Activated T-cell treated with anti-CD3 and anti-CD28 coated beads for 24 hours (primary cell): Measurements from ENCODE around the gene GRIN3A.

Source experiments
- DNase-seq: peaks from one replicate; pipeline ENCODE4 v3.0.0-alpha.2; 2020; ENCODE audit warnings: low read depth

Gene GRIN3A

DNA sequence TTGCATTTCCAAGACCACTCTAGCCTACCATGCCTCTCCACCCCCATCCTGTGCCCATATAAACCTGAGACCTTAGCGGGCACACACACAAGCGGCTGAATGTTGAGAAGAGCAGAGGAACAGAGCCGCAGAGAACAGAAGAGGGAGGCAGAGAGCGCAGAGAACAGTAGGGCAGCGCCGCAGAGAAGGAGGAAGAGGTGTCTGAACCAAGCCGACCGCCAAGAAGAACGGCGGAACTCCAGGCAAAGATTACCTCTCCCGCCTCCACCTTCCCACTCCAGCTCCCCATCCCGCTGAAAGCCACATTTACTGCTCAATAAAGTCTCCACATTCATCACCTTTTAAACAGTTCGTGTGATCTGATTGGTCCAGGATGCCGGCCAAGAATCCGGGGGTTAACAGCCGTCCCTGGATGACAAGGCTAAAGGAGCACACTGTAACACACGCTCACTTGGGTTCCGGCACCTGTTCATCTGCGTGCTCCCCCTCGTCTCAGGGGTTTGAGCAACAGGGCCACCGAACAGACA, 33.2 kb downstream of the GRIN3A start:
- peak; percentile 9 for DNase-seq

DNA sequence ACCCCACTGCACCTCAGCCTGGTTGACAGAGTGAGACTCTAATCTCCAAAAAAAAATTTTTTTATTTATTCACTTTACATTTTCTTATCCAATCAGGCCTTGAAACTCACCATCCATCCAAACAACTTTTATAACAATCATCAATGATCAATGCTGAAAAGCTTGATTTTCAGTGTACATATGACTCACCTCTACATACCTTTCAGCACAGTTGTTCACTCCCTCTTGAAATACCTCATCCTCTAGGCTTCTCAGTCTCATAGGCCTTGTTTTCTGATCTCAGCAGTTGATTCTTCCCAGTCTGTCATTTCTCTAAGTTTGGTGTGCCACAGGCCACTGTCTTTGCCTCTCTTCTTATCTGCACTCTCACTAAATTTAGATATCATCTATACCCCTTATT, 36.2 kb downstream of the GRIN3A start:
- no peak for DNase-seq

DNA sequence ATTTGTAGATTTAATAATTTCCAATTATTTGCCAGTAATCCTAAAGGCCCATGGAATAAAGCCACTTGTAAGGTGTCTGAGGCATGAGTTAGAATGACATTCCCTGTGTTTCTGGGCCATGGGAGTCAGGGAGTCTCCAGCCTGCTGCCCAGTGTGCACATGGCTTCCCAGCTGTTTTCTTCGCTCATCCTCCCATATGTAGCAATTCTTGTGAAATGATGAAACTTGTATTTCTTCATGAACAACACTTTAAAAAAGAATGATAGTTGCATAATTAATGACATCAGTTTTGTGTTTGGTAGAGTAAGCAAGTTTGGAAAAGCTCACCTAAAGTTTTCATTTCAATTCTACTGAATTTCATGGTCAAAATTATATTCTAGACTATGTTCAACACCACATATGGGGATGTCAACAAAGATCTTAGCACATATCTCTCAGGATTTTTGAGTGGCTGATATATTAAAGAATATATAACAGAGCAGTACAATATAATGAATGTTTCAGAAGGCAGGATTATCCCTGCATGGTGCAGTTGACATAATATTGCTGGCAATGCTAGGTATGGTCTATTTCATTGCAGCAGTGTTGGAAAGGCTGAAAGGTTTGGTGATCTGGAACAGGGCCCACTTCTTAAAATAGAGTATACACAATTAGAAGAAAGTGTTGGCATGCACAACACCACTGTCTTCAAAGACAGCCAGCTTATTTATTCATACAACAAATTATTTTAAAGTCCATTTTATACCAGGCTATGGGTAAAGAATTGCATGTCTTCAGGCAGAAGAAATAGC, 44.7 kb downstream of the GRIN3A start:
- DNase-seq = no peak

DNA sequence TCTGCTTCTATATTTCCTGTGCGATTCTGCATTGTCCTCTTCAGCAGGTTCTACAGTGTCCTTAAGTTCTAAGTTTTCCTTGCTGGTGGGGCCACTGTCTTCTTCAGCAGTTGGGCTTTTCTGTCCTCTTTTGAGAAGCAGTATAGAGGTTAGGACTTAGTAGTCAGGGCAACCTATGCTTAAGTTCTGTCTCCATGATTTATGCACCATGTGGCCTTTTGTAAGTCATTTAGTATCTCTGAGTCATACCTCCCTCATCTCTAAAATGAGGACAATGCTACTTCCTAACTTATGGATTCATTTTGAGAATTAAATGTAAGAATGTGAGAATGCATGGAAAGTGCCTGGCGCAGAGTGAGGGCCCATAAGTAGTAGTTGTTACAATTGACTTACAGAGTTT, 46.8 kb downstream of the GRIN3A start:
- DNase-seq = no peak

DNA sequence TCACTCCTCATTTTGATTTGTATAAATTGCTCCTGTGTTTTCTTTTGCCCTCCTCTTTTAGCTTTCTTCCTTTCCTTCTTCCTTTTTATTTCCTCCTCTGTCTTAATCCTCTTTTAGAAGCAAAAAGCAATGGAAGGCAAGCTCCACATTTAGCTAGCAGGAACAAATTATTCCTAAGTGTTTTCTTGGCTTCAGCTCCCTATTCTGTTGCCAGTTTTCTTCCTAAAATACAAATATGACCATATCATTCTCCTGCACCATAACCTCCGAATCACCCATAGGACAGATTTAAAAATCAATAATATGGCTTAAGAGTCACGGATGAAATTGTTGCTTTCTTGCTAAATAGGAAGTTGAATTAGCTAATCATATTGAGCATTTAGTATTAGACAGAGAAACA, 49.4 kb downstream of the GRIN3A start:
- no peak for DNase-seq

DNA sequence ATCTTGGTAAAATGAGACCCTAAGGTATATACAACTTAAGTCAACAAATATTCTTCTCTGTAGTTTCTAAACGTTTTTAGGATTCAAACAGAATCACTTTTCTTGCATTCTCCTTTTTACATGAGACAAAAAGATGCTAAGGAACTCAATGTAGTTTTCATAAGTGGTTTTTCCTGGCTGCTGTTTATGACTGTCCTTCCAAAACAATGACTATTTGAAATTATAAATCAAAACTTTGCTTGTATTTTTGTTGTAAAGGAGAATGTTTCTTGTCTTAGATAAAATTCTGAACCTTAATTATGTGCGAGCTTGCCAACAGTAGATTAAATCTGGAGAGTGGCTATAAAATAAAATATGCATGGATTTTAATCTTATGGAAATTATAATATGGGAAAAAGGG, 53.8 kb downstream of the GRIN3A start:
- DNase-seq = no peak

DNA sequence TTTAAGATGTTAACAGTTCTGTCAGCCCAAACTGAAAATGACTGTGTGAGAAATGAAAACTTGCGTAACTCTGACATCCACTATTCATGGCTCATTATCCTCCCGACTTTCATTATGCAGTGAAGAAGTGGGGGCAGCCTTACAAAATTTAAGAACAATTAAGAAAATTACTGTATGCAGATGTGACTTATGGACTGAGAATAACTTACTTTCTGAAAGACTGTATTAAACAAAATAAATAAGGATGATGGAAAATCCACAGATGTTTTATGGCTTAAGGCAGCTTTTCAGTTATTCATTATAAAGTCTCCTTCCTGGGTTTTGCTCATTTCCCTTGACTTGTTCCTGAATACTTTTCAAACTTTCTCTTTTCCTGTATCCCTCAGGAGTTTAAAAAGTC, 55.2 kb downstream of the GRIN3A start:
- no peak for DNase-seq

DNA sequence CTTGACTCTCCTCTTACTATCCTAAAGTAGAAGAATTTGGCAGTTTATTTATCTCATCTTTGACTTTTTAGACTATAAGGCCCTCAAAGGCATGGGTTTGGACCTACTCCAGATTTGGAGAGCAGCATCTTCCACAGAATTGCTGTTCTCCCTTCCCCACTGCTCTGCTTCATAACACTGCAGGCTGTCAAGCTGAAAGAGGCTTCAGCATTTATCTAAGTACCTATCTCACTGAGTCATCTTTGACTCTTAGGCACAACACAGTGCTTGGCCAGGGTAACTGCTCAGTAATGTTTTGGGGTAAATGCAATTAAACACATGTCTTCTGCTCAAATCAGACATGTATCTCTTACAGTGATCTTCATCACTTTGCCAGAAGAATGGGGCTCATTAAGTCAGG, 60.6 kb downstream of the GRIN3A start:
- DNase-seq = no peak

DNA sequence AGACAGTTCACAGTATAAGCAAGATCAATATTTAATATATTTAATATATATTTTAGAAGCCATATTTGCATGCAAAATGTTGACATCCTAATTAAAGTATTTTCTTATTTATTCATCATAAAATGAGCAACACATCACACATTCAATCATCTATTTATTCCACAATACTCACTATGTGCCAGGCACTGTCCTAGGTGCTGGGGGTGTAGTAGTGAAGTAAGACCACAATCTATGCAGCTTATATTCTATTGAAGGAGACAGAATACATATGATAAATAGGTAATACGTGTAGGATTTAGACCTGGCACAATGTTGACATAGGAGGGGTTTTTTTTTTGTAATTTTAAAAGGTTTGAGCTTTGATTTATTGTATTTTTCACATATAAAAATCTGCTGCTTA, 63.1 kb downstream of the GRIN3A start:
- no peak for DNase-seq

DNA sequence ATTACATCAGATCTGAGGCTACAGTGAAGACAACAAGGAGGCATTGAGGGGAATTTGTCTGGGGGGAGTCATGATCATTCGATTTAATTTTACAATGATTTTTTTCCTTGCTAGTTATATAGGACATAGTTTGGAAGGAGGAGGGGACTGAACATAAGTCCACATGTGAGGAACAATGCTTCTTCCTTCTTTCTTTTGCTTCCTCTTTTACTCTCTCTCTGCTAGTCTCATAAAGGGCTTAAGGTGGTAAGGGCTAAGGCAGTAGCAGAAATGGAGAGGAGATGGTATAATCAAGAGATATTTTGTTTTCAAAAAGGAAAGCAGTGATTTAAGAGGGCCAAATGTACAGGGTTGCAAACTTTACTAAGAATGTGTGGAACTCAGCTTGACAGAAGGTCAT, 64.3 kb downstream of the GRIN3A start:
- no peak for DNase-seq

DNA sequence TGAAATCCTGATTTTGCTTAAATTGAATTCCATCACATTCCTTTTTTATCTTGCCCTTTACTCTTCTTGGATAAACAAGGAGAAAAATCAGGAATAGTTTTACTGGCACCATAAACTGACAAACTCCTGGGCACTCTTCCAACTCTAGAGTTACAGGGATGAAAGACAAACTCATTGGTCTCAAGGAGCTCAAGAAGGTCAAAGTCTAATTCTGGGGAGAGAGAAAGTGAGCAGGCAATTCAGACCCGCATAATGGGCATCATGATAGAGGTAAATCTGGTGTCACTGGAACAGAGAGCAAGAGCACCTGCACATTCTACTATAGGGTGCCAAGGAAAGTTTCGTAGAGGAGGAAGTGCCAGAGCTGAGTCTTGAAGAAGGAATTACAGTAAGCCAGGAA, 64.8 kb downstream of the GRIN3A start:
- no peak for DNase-seq

DNA sequence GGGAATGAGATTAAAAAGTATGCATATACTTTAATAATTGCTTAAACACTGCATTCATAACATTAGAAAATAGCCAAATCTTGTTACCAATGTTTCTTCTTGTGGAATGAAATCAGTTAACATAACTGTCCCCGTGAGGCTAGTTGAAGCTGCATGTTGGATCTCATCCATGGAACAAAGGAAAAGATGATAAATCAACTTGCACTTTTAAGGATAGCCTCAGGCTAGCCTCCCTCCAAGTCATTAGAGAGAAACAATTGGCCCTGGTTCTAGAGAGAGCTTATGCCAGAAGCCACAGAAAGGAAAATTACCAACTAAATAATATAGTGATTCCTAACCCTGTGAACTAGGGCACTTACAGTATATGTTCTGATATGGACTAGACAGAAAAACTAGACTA, 66.9 kb downstream of the GRIN3A start:
- DNase-seq = no peak

DNA sequence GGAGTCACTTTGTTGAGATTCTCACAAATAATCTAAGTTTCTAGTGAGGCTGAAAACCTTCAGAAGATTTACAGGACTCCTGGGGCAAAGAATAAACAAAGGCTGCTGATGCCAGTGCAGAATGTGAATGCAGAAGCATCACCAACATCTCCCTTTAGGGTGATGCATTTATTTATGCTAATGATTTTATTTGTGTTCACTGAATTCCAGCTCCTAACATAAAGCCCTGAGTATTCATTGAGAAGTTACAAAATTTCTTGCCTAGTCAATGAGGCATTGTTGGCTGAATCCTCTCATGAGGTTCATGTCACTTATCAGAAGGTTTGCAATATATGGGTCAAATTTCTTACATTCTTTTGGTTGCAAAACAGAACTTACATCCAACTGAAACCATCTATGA, 70.0 kb downstream of the GRIN3A start:
- no peak for DNase-seq

DNA sequence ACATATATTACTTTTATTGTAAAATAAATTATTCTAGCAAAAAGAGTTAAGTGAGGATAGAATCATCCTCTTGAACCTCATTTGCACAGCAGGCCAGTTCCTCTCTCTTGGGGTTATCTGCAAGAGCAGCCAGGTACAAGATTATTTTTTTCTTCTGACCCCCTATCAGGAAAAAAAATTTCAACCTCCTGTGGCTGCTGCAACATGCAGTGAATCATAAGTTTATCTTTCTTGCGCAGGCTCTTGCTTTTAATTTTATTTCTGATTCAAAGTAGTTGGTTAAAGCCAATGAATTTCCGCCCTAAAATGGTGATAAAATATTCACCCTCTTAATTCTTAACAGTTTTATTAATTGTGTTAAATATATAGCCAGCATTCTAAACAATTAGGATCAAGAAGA, 74.0 kb downstream of the GRIN3A start:
- DNase-seq = no peak

DNA sequence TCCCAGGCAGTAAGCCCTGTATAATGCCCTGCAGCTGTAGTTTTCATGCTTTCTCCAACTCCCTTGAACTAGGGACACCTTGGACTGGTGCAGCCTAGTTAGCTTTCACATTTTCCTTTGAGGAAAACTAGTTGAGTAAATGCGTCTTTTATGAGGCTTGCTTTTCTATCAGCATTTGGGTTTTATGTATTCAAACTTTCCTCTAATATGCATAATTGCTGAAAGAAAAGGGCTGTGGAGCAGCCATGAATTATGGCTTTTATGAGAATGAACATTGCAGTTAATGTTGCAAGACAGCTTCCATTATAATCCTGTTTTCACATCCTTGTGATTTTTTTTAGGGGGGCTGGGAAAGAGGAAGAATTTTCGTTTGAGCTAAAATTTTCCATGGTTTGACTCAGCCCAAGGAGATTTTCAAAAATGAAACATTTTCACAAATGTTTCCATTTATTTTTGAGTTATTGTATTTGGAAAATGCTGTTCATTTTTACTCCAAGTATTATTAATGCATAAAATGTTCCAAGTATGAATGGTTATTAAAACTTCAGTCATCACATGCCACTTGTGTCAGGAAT, 85.8 kb downstream of the GRIN3A start:
- no peak for DNase-seq

DNA sequence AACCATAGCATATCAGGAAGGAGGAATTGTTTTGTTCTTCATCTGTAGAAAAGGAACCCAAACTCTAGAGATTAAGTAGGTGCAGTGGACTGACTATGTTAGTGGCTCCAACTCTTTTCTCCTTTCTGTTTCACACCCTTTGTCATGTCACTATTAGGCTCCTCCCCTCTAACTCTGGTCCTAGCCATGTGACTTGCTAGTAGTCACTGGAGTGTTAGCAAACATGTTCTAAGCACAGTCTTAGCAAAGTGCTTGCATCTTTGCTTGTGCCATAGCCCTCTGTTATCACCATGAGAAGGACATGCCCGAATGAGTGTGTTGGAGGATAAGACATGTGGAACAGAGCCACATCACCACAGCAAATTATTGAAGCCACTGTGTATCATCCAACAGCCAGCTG, 88.3 kb downstream of the GRIN3A start:
- no peak for DNase-seq

DNA sequence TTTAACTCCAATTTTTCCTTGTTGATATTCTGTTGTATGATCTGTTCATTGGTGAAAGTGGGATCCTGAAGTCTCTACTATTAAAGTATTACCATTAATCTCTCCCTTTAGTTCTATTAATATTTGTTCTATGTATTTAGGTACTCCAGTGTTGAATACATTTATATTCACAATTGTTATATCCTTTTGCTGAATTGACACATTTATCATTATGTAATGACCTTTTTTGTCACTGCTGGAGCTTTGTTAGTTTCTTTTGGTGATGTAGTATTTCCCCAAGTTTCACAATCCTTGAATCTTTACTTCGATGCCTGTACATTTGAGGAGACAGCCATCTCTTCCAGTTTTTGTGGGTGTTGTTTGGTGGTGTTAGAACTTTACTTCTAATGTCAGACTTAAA, 90.0 kb downstream of the GRIN3A start:
- DNase-seq = no peak

DNA sequence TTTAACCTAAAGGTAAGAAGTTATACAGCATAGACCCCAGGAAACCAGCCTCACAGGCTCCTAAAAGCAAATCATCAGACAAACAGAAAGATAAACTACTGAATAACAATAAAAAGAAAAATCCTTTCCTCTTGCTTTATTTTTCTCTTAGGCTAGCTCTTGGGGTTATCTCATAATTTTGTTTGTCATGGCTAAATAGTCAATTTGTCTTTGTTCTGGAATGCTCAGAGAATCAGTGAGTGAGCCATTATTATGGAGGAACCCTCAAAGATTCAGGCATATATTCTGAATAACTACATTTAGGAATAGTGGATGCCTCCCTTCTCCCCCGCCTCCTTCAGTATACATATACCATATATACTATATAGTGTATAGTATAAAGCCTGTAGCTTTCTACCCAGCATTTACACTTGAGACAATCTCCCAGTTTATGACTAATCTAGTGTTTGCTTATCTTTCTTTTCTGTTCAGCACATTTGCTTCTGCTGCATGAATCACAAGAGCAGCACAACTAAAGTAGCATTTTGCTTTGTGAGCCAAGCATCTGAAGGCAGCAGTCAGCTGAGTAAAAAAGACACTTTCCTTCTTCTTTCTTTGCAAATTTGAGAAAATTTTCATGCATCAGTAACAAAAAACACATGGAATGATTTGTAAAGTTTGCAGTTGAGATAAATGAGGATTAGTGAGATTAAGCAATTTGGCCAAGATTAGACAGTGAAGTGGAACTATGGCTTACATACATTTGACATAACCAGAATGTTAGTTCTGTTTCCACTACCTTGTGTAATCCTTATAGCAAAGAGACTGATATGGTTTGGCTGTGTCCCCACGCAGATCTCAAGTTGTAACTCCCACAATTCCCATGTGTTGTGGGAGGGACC, 98.4 kb downstream of the GRIN3A start:
- no peak for DNase-seq

DNA sequence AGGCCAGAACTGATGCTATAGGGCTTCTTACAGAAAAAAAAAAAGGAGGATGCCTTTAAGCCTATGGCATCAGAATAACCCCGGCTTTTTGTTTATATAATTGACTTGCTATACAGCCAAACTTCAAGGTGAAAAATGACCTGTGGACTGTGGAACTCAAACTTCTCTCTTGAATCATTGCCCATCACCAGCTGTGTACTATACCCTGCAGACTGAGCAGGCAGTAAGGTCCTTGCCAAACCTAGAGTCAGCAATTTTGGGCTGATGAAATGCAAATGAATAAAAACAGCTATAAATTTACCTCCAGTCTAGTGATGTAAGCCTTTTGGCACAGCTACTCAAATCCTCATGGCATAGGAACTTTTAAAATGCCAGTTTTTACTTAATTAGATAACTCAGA, 99.1 kb downstream of the GRIN3A start:
- no peak for DNase-seq

DNA sequence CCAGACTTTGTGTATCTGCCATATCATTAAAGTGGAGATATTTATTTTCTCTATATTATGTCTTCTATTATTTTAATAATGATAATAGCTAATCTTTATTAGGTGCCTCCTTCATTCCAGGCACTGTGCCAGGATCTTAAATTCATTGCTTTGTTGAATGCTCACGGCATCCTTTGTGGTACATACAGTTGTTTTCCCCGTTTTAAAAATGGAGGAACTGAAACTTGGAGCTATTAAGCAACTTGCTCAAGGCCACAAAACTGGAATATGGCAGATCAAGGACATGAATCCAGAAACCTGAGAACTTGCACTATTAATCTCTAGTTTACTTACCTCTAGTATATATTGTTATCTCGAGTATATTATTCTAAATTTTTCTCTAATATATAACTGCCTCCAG, 102.2 kb downstream of the GRIN3A start:
- DNase-seq = no peak

DNA sequence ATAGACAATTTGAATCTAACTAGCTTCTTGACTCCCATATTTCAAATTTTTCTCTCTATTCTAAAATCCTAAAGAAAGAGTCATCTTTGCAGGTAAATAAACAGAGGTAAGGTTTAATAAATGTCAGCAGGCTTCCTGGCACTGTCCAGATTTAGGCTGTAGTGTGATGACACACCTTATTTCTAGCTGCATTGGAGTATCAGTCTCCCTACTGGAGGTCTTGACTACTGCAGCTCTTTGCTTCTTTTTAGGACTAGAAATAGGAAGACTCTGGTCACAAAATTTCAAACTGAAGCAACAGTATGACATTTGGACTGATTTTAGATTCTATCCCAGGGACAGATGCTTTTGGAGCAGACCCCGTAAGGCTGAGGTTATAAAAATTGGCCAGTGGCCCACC, 103.0 kb downstream of the GRIN3A start:
- DNase-seq = no peak

DNA sequence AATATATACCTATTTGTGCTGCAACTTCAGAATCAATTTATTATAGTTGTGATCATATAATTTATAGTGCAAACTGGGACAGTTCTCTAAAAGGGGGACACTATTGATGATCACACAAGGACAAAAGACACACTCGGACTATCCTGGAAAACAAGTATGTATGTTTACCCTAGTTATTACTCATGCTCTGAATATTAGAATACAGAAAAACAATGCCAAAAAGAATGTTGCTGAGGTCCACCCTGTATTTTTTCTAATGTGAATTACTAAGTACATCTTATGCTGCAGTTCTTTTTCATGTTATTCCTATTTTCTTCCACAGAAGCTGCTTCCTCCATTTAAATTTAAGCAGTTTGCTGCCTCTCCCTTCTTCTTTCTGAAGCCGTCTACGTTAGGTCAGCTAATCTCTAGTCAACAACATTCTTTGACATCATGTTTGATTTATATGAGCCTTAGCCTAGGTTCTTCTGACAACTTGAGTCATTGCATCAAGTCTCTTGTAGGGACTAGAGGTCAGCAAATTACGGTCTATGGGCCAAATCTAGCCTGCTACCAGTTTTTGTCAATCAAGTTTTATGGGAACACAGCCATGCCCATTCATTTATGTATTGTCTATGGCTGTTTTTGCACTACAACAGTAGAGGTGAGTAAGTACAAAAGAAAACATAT, 103.6 kb downstream of the GRIN3A start:
- no peak for DNase-seq
